ENCODE results near the gene SAMD1.

The SAMD1 gene

GRCh38 chr19:14113762-14114414, 23.3 kb upstream of the SAMD1 start:
- no peak for DNase-seq (ENCODE audit: low read depth, low spot score)

GRCh38 chr19:14112809-14113385, 22.3 kb upstream of the SAMD1 start:
- DNase-seq (ENCODE audit: low read depth, low spot score) = no peak

GRCh38 chr19:14112051-14112808, 21.7 kb upstream of the SAMD1 start:
- DNase-seq (ENCODE audit: low read depth, low spot score) = no peak

DNA sequence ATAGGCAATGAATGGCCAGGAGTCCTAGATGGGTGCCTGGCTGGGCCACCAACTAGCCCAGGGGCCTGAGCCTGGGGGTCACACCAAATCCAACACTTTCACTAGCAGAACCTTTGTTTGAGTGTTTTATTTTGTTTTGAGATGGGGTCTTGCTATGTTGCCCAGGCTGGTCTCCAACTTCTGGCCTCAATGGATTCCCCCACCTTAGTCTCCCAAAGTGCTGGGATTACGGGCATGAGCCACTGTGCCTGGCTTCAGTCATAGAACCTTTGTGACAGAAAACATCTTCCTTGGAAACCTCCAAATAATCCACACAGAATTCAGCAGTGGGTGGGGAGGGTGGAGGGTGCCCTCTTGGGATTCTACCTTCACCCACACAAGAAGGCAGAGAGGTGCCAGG, 20.9 kb upstream of the SAMD1 start:
- no peak for DNase-seq (ENCODE audit: low read depth, low spot score)

- DNase-seq (ENCODE audit: low read depth, low spot score) = no peak
These were observed 20.1 kb upstream of the SAMD1 start for GRCh38 chr19:14110650-14111049.

DNA sequence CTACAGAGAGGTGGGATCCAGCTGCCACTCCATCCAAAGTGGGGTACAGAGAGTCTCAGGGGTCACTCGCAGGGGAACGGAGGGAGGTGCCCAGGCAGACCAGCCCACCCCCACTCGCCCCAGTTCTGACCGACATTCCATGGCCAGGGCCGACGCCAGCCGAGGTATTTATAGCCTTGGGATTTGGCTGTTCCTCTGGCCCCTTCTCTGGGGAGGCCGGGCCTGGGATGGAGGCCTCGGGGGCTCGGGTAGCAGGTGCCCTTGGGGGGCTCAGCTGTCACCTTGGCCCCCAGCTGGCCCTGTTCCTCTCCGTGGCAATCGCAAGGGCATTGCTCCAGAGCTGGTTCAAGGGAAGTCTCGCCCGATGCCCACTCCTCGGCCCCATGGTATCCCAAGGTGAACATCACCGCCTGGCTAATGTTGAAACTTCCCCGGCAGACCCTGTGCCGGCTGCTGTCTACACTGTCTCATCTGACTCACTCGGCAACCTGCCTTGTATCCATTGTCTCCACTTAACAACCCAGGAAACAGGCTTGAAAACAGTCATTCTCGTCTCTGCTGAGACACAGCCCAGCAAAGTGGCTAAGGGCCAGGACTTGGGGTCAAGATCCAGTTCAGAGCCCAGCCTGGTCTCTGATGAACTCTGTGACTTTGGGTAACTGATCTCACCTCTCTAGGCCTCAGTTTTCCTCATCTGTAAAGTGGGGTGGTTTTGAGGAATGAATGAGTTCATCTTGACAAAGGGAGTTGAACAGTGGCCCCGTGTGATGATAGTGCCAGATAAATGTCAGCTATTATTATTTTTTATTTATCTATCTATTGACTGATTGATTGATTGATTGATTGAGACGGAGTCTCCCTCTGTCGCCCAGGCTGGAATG, 17.3 kb upstream of the SAMD1 start:
- DNase-seq (ENCODE audit: low read depth, low spot score) = no peak

DNA sequence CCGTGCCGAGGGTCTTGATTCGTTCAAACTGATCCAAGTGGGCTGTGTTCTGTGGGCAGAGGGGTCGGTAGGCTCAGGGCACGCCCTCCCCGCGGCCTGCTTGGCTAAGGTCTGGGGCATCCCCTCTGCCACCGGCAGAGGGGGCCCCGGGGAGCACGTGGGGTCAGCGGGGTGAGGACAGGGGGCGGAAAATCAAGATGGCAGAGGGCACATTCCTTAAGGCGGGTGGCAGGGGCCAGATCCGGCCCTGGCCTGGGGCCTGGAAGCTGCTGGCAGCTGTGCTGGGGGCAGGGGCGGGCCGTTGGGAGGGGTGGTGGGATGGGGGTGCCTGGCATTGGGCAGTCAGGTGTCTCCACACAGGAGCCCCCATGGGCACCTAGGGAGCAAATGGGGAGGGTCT, 16.3 kb upstream of the SAMD1 start:
- no peak for DNase-seq (ENCODE audit: low read depth, low spot score)

- no peak for DNase-seq (ENCODE audit: low read depth, low spot score)
These were observed 15.1 kb upstream of the SAMD1 start for GRCh38 chr19:14105680-14106079.

- no peak for DNase-seq (ENCODE audit: low read depth, low spot score)
These were observed 12.8 kb upstream of the SAMD1 start for GRCh38 chr19:14103310-14103709.

- no peak for DNase-seq (ENCODE audit: low read depth, low spot score)
These were observed 12.2 kb upstream of the SAMD1 start for GRCh38 chr19:14102756-14103155.

DNA sequence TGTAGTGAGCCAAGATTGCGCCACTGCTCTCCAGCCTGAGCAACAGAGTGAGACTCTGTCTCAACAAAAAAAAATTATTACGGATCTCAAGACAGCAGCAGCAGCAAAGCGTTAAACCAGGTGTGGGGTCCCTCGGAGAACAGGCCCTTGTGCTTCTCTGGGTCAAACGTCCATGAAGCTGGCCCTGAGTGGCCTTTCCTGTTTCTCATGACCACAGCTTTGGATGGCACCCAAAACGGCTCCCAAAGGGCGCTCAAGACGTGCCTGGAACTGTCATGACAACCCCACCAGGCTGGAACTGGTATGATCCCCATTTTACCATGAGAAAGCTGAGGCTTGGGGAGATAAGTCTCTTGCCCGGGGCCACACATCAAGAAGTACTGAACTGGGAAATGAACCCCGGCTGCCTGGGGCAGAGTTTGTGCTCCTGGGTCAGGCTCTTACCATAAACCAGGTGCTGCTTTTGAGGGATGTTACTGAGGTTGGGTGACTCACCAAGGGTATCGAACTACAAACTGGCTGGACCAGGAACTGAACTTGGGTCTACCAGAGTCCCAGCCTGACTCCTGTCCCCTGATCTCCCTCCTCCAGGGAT, 11.6 kb upstream of the SAMD1 start:
- DNase-seq (ENCODE audit: low read depth, low spot score) = no peak

- no peak for DNase-seq (ENCODE audit: low read depth, low spot score)
These were observed 10.5 kb upstream of the SAMD1 start for GRCh38 chr19:14101003-14101545.

- no peak for DNase-seq (ENCODE audit: low read depth, low spot score)
These were observed 7.1 kb upstream of the SAMD1 start for GRCh38 chr19:14097532-14098151.

GRCh38 chr19:14096272-14096992, 5.9 kb upstream of the SAMD1 start:
- DNase-seq (ENCODE audit: low read depth, low spot score) = no peak

DNA sequence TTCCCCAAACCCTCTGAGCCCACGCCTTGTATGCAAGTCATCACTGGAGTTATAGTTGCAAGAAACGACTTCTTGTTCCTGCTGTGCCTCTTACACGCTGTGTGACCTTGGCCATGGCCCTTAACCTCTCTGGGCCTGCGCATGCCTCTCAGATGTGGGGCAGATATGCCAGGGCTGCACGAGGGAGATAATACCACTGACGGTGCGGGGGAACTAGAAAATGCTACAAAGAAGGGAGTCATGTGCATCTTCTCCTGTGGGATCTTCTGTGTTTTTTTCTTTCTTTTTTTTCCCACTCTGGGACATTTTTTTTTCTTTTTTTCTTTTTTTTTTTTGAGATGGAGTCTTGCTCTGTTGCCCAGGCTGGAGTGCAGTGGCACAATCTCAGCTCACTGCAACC, 4.3 kb upstream of the SAMD1 start:
- no peak for DNase-seq (ENCODE audit: low read depth, low spot score)

DNA sequence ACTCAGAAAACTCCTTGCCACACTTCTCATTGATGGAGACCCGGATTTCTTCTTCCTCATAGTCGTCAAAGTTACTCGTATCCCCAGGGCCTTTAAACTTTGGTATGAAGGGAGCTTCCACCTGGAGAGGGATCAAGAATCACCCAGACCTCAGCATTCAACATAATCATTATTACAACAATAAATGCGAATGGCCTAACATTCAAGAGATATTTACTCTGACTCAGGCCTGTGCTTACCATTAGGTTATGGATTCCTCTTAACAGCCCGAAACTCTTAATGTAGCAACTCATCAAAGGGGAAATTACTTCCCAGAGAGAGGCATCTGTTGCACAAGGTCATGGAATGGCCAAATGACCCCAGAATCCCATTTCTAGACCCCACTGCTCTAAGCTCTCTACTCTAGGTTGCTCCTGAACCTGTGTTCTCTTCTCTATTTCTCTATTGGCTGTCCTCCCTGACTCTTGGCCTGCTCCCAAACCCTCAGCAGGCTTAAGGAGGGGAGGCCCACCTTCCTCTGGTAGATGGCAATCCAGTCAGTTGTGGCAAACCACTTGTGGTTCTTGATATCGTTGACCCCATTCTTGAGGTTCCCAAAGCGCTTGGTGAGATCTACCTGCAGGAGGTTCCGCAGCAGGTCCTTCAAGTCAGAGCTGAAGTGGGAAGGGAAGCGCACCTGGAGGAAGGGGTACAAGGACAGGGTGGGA, 2.7 kb upstream of the SAMD1 start:
- DNase-seq (ENCODE audit: low read depth, low spot score) = no peak

GRCh38 chr19:14091813-14092462, 1.4 kb upstream of the SAMD1 start:
- no peak for DNase-seq (ENCODE audit: low read depth, low spot score)

- DNase-seq (ENCODE audit: low read depth, low spot score) = no peak
These were observed 696 bp upstream of the SAMD1 start for GRCh38 chr19:14091081-14091812.
